ENCODE data around the gene KIF26B. TPM values are rescaled to one million over a fixed set of nuclear protein-coding genes. Genes with fewer than 3 reads are reported as not detected.

KIF26B gene
- total and polyA plus RNA-seq, 2 experiments from 2014 or later, result 2.5 to 8.0 TPM

DNA sequence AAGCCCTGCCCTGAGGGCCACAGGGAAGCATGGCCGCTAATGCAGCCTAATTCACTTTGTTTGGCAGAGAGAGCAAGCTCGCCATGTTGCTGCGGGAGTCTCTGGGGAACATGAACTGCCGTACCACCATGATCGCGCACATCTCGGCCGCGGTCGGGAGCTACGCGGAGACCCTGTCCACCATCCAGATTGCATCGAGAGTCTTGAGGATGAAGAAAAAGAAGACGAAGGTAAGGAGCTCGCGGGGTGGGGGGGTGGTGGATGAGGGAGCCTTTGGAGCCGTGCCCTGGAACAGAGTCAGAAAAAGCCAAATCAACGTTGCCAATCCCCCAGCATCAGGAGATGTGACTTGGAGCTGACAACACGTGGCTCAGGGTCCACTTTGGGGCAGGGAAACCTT, 529.4 kb downstream of the KIF26B start:
- Histone ChIP-seq H3F3A (ENCODE audit: insufficient read depth) (peaks cover 9% of the 10 kb centered on the region; the same call in 1 of the 2 replicates), H3K4me2 (ENCODE audit: unreplicated experiment) (no peak overlapping the region), H3K4me3 (no peak overlapping the region), H3K9me2 (ENCODE audit: insufficient read depth) (no peaks in the 10 kb centered on the region), H3K4me1 (ENCODE audit: insufficient read depth) (no peaks in the 10 kb centered on the region), H3K27ac (no peak overlapping the region), H3K9ac (no peak overlapping the region), H2AFZ (no peak overlapping the region), H3K36me3 (ENCODE audit: low read depth) (no peaks in the 10 kb centered on the region), H4K20me1 (ENCODE audit: insufficient read depth) (no peaks in the 10 kb centered on the region), H3K27me3 (replicated peaks; ENCODE audit: insufficient read depth) (no peaks in the 10 kb centered on the region), H3K9me3 (ENCODE audit: low read depth) (no peaks in the 10 kb centered on the region), H3K79me2 (ENCODE audit: insufficient read depth) (no peaks in the 10 kb centered on the region)
- DNase-seq, result no peak
- 81 to 83% methylated on average over 18 to 19 of the region's 19 CpGs for WGBS, 2 experiments (ENCODE audit: low coverage in 1 of 2, low lambda C conversion rate in 2 of 2, missing lambda C conversion rate in 2 of 2)
- in situ Hi-C loops (cut with MboI), result no loop called here
- TF ChIP-seq EZH2phosphoT487 (IDR thresholded peaks at IDR 0.05; ENCODE audit: insufficient read depth, low read depth) (no peak), EZH2 (IDR thresholded peaks at IDR 0.05; ENCODE audit: insufficient read depth, poor library complexity, severe bottlenecking) (no peak)

- Histone ChIP-seq H2AFZ (no peak overlapping the region), H3K27me3 (replicated peaks; ENCODE audit: insufficient read depth) (no peaks in the 10 kb centered on the region), H3K27ac (no peak overlapping the region), H4K20me1 (ENCODE audit: insufficient read depth) (no peaks in the 10 kb centered on the region), H3K9ac (no peak overlapping the region), H3K79me2 (ENCODE audit: insufficient read depth) (no peaks in the 10 kb centered on the region), H3K4me2 (ENCODE audit: unreplicated experiment) (no peak overlapping the region), H3K4me3 (no peak overlapping the region), H3F3A (ENCODE audit: insufficient read depth) (peaks cover 9% of the 10 kb centered on the region; the same call in 1 of the 2 replicates), H3K4me1 (ENCODE audit: insufficient read depth) (no peaks in the 10 kb centered on the region), H3K36me3 (ENCODE audit: low read depth) (no peaks in the 10 kb centered on the region), H3K9me3 (ENCODE audit: low read depth) (no peaks in the 10 kb centered on the region), H3K9me2 (ENCODE audit: insufficient read depth) (no peaks in the 10 kb centered on the region)
- in situ Hi-C loops (cut with MboI), result no loop called here
- WGBS, 2 experiments (ENCODE audit: low coverage in 1 of 2, low lambda C conversion rate in 2 of 2, missing lambda C conversion rate in 2 of 2), result 60 to 66% methylated on average over 7 of the region's 7 CpGs
- TF ChIP-seq EZH2 (IDR thresholded peaks at IDR 0.05; ENCODE audit: insufficient read depth, poor library complexity, severe bottlenecking) (no peak), EZH2phosphoT487 (IDR thresholded peaks at IDR 0.05; ENCODE audit: insufficient read depth, low read depth) (no peak)
- DNase-seq, result no peak
Observed at GRCh38 chr1:245684571-245684970, 529.8 kb downstream of the KIF26B start.

DNA sequence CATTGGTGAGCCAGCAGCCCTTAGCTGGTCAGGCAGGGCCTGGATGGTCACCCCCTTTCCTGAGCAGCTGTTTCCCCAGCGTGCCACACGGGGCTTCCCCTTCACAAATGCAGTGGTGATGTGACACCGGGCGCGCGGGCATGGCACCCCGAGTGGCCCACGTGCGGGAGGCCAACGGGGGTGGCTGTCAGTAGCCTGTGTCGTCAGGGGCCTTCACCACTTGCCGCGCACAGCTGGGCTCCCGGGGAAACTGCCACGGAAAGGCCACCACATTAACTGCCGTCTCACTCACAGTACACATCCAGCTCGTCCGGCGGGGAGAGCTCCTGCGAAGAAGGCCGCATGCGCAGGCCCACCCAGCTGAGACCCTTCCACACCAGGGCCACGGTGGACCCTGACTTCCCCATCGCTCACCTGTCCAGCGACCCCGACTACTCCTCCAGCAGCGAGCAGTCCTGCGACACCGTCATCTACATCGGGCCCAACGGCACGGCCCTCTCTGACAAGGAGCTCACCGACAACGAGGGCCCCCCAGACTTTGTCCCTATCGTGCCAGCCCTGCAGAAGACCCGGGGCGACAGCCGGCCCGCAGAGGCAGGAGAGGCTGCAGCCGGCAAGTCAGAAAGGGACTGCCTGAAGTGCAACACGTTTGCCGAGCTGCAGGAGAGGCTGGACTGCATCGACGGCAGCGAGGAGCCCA, 530.5 kb downstream of the KIF26B start:
- Histone ChIP-seq H3K9me3 (ENCODE audit: low read depth) (no peaks in the 10 kb centered on the region), H3K9me2 (ENCODE audit: insufficient read depth) (no peaks in the 10 kb centered on the region), H3F3A (ENCODE audit: insufficient read depth) (peaks cover 9% of the 10 kb centered on the region; the same call in 1 of the 2 replicates), H3K4me3 (no peak overlapping the region), H3K4me2 (ENCODE audit: unreplicated experiment) (no peak overlapping the region), H4K20me1 (ENCODE audit: insufficient read depth) (no peaks in the 10 kb centered on the region), H3K27me3 (replicated peaks; ENCODE audit: insufficient read depth) (no peaks in the 10 kb centered on the region), H3K36me3 (ENCODE audit: low read depth) (no peaks in the 10 kb centered on the region), H2AFZ (no peak overlapping the region), H3K27ac (no peak overlapping the region), H3K9ac (no peak overlapping the region), H3K4me1 (ENCODE audit: insufficient read depth) (no peaks in the 10 kb centered on the region), H3K79me2 (ENCODE audit: insufficient read depth) (no peaks in the 10 kb centered on the region)
- in situ Hi-C loops (cut with MboI), result no loop called here
- WGBS, 2 experiments (ENCODE audit: low coverage in 1 of 2, low lambda C conversion rate in 2 of 2, missing lambda C conversion rate in 2 of 2), result 86 to 94% methylated on average over 40 to 45 of the region's 45 CpGs
- no peak for DNase-seq
- TF ChIP-seq EZH2phosphoT487 (IDR thresholded peaks at IDR 0.05; ENCODE audit: insufficient read depth, low read depth) (no peak), EZH2 (IDR thresholded peaks at IDR 0.05; ENCODE audit: insufficient read depth, poor library complexity, severe bottlenecking) (no peak)

GRCh38 chr1:245686006-245686405, 531.2 kb downstream of the KIF26B start:
- Histone ChIP-seq H2AFZ (no peak overlapping the region), H3K4me2 (ENCODE audit: unreplicated experiment) (no peak overlapping the region), H3K79me2 (ENCODE audit: insufficient read depth) (no peaks in the 10 kb centered on the region), H3K9me2 (ENCODE audit: insufficient read depth) (no peaks in the 10 kb centered on the region), H3K36me3 (ENCODE audit: low read depth) (no peaks in the 10 kb centered on the region), H3K27ac (no peak overlapping the region), H3F3A (ENCODE audit: insufficient read depth) (peaks cover 9% of the 10 kb centered on the region; the same call in 1 of the 2 replicates), H4K20me1 (ENCODE audit: insufficient read depth) (no peaks in the 10 kb centered on the region), H3K4me1 (ENCODE audit: insufficient read depth) (no peaks in the 10 kb centered on the region), H3K9me3 (ENCODE audit: low read depth) (no peaks in the 10 kb centered on the region), H3K9ac (no peak overlapping the region), H3K27me3 (replicated peaks; ENCODE audit: insufficient read depth) (no peaks in the 10 kb centered on the region), H3K4me3 (no peak overlapping the region)
- in situ Hi-C loops (cut with MboI), result no loop called here
- no peak for DNase-seq
- WGBS, 2 experiments (ENCODE audit: low coverage in 1 of 2, low lambda C conversion rate in 2 of 2, missing lambda C conversion rate in 2 of 2), result 88 to 89% methylated on average over 17 to 25 of the region's 25 CpGs
- TF ChIP-seq EZH2phosphoT487 (IDR thresholded peaks at IDR 0.05; ENCODE audit: insufficient read depth, low read depth) (no peak), EZH2 (IDR thresholded peaks at IDR 0.05; ENCODE audit: insufficient read depth, poor library complexity, severe bottlenecking) (no peak)

All from GM23248 (cell line).